GM19468 (cell line): ENCODE data around the gene BTNL2.
"Not testable (repeated sequence)": the region's sequence is repeated elsewhere in the genome, so short reads cannot be mapped to it uniquely, and the experiment has no call there.

Experiments
- ATAC-seq: cut with Tn5 transposase; IDR thresholded peaks from one replicate; pipeline ENCODE4 v1.9.1; 2021; ENCODE audit warnings: mild to moderate bottlenecking, moderate library complexity, moderate number of reproducible peaks; ENCODE audit not compliant: unreplicated experiment; ENCODE audit errors: extremely low read depth

The BTNL2 gene

GRCh38 chr6:32371803-32372202 lies 35.2 kb downstream of the BTNL2 start, which contains the start of gene TSBP1:
Gene TSBP1 (minus strand): TSS chr6:32371903. CDS start chr6:32371706, 197 bp downstream.
- no peak for ATAC-seq

- no peak for ATAC-seq
Observed at GRCh38 chr6:32371229-32371628, 35.8 kb downstream of the BTNL2 start.

GRCh38 chr6:32370505-32370904 lies 36.5 kb downstream of the BTNL2 start:
- no peak for ATAC-seq

- no peak for ATAC-seq
Observed at GRCh38 chr6:32369660-32370059, 37.3 kb downstream of the BTNL2 start.

- no peak for ATAC-seq
Observed at GRCh38 chr6:32367644-32368043, 39.3 kb downstream of the BTNL2 start.

- ATAC-seq = not testable (repeated sequence)
Observed at GRCh38 chr6:32359225-32359624, 47.8 kb downstream of the BTNL2 start.

- ATAC-seq = not testable (repeated sequence)
Observed at GRCh38 chr6:32358548-32358947, 48.4 kb downstream of the BTNL2 start.

- no peak for ATAC-seq
Observed at GRCh38 chr6:32355018-32355417, 52.0 kb downstream of the BTNL2 start.

GRCh38 chr6:32353348-32353747 lies 53.6 kb downstream of the BTNL2 start:
- ATAC-seq = no peak
